22Rv1 (cell line): ENCODE data around the gene C14orf119.

Experiments used
- ZFX ChIP-seq: fragments of 450-650 bp; IDR thresholded peaks from 2 replicates; pipeline ENCODE4 v1.6.1; 2017; ENCODE audit warnings: antibody characterized with exemption, borderline replicate concordance
- TF ChIP-seq, protein P1 (sequence below): fragments of 450-650 bp; IDR thresholded peaks from 2 replicates; pipeline ENCODE4 v1.5.1; 2017; ENCODE audit warnings: mild to moderate bottlenecking

DNA sequence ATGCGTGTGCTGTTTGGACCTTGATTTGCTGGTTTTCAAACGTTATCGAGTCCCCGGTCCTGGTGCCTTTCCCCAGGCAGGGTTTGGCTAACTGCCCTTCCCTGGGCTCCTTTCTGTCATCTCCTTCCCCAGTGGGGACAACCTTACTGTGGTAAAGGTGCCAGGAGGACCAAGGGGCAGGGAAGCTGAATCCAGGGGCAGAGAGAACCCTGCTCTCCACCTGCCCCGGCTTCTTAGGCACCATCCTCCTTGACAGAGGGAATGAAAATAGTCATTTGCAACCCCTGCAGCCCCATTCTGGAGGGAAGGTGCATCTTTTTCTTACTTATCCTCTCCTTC lies 18.8 kb downstream of the C14orf119 start:
- no peak for TF ChIP-seq ZFX
- TF ChIP-seq, protein P1, sequence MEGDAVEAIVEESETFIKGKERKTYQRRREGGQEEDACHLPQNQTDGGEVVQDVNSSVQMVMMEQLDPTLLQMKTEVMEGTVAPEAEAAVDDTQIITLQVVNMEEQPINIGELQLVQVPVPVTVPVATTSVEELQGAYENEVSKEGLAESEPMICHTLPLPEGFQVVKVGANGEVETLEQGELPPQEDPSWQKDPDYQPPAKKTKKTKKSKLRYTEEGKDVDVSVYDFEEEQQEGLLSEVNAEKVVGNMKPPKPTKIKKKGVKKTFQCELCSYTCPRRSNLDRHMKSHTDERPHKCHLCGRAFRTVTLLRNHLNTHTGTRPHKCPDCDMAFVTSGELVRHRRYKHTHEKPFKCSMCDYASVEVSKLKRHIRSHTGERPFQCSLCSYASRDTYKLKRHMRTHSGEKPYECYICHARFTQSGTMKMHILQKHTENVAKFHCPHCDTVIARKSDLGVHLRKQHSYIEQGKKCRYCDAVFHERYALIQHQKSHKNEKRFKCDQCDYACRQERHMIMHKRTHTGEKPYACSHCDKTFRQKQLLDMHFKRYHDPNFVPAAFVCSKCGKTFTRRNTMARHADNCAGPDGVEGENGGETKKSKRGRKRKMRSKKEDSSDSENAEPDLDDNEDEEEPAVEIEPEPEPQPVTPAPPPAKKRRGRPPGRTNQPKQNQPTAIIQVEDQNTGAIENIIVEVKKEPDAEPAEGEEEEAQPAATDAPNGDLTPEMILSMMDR = no peak
